Activated gamma-delta T cell treated with anti-CD3 and anti-CD28 coated beads, Interleukin-2, amount 50 U/mL, for 16 hours (primary cell): ENCODE measurements around the gene OR2D3.
"Not testable (repeated sequence)": the region's sequence is repeated elsewhere in the genome, so short reads cannot be mapped to it uniquely, and the experiment has no call there.

Source experiments
- DNase-seq: peaks from one replicate; pipeline ENCODE4 v3.0.0-alpha.2; 2020; ENCODE audit warnings: low read depth

Gene OR2D3

GRCh38 chr11:6927030-6927617 is 6.3 kb downstream of the OR2D3 start:
- DNase-seq, result no peak

- DNase-seq, result no peak
Observed at GRCh38 chr11:6928916-6929315, 8.1 kb downstream of the OR2D3 start.

- no peak for DNase-seq
Observed at GRCh38 chr11:6931146-6931713, 10.4 kb downstream of the OR2D3 start.

- no peak for DNase-seq
Observed at GRCh38 chr11:6932145-6932544, 11.3 kb downstream of the OR2D3 start.

GRCh38 chr11:6941970-6942369 is 21.2 kb downstream of the OR2D3 start:
- DNase-seq, result no peak

GRCh38 chr11:6943131-6943530 is 22.3 kb downstream of the OR2D3 start:
- no peak for DNase-seq

- not testable (repeated sequence) for DNase-seq
Observed at GRCh38 chr11:6954248-6954647, 33.4 kb downstream of the OR2D3 start.

- DNase-seq, result no peak
Observed at GRCh38 chr11:6962141-6962540, 41.3 kb downstream of the OR2D3 start.

GRCh38 chr11:6962673-6963072 is 41.9 kb downstream of the OR2D3 start:
- DNase-seq, result no peak

- DNase-seq, result no peak
Observed at GRCh38 chr11:6968816-6969215, 48.0 kb downstream of the OR2D3 start.

GRCh38 chr11:6969854-6970253 is 49.1 kb downstream of the OR2D3 start:
- not testable (repeated sequence) for DNase-seq
